Keratinocyte (primary cell): ENCODE measurements around the gene RHBDF1. TPM values are rescaled to one million over a fixed set of nuclear protein-coding genes. Genes with fewer than 3 reads are reported as not detected.

Experiments used
- DNase-seq: peaks from one replicate; pipeline ENCODE4 v3.0.0-alpha.2; 2011; ENCODE audit warnings: low read depth, missing footprints, low spot score
- FAIRE-seq: peaks from 2 replicates; lab custom pipeline; 2011; peaks lifted over from hg19 to GRCh38; lab: Jason Lieb, UNC
- H2AFZ ChIP-seq: 2 replicates; pipeline ENCODE4 v1.6.0; 2012; ENCODE audit warnings: low read length, control low read depth, inconsistent platforms; ENCODE audit not compliant: control insufficient read depth
- H3K27ac ChIP-seq: 2 replicates; pipeline ENCODE4 v1.5.1; 2011; ENCODE audit warnings: low read length; ENCODE audit not compliant: control insufficient read depth, insufficient read depth
- H3K27me3 ChIP-seq: 3 replicates; pipeline ENCODE4 v1.6.0; 2011; ENCODE audit warnings: low read length; ENCODE audit not compliant: control insufficient read depth, insufficient read depth; ENCODE audit errors: extremely low read depth
- H3K36me3 ChIP-seq, 2 experiments: 2 replicates in 1 of 2; 3 replicates in 1 of 2; pipeline ENCODE4 v1.5.1; 2011; ENCODE audit warnings: low read length in 2 of 2, mild to moderate bottlenecking in 1 of 2; ENCODE audit not compliant: control insufficient read depth in 2 of 2, insufficient read depth in 2 of 2; ENCODE audit errors: extremely low read depth in 1 of 2
- H3K4me1 ChIP-seq: 3 replicates; pipeline ENCODE4 v1.5.1; 2011; ENCODE audit warnings: low read length; ENCODE audit not compliant: control insufficient read depth, insufficient read depth; ENCODE audit errors: extremely low read depth
- H3K4me2 ChIP-seq: 3 replicates; pipeline ENCODE4 v1.6.0; 2011; ENCODE audit warnings: low read depth, low read length; ENCODE audit not compliant: control insufficient read depth, insufficient read depth; ENCODE audit errors: extremely low read depth
- H3K4me3 ChIP-seq, 3 experiments: fragments of 200-600 bp in 1 of 3; sonication (generic) in 1 of 3; 2 replicates in 2 of 3; 3 replicates in 1 of 3; pipeline ENCODE4 v1.5.1; 2011 to 2016; ENCODE audit warnings: low read length in 3 of 3, mild to moderate bottlenecking in 3 of 3, control low read depth in 2 of 3, inconsistent platforms in 1 of 3, low read depth in 1 of 3, mixed read lengths in 1 of 3, mixed run types in 1 of 3, moderate library complexity in 1 of 3; ENCODE audit not compliant: control insufficient read depth in 2 of 3, insufficient read depth in 2 of 3; ENCODE audit errors: extremely low read depth in 1 of 3
- H3K79me2 ChIP-seq: 2 replicates; pipeline ENCODE4 v1.6.0; 2012; ENCODE audit warnings: low read length; ENCODE audit not compliant: control insufficient read depth, insufficient read depth
- H3K9ac ChIP-seq: 3 replicates; pipeline ENCODE4 v1.6.0; 2011; ENCODE audit warnings: low read length; ENCODE audit not compliant: control insufficient read depth, insufficient read depth; ENCODE audit errors: extremely low read depth
- H3K9me1 ChIP-seq: 3 replicates; pipeline ENCODE4 v1.6.0; 2011; ENCODE audit warnings: low read length; ENCODE audit not compliant: control insufficient read depth, insufficient read depth; ENCODE audit errors: extremely low read depth
- H3K9me3 ChIP-seq: 2 replicates; pipeline ENCODE4 v1.5.1; 2012; ENCODE audit warnings: low read depth, low read length; ENCODE audit not compliant: control insufficient read depth
- H4K20me1 ChIP-seq: 3 replicates; pipeline ENCODE4 v1.6.0; 2011; ENCODE audit warnings: low read length; ENCODE audit not compliant: control insufficient read depth, insufficient read depth; ENCODE audit errors: extremely low read depth
- CTCF ChIP-seq, 3 experiments: IDR thresholded peaks in 1 of 3; conservative IDR thresholded peaks in 1 of 3; optimal IDR thresholded peaks in 1 of 3; 2 replicates in 2 of 3; 3 replicates in 1 of 3; pipeline versions ENCODE3 to v1.5.1; 2011; ENCODE audit warnings: low read length in 3 of 3, mild to moderate bottlenecking in 3 of 3, moderate library complexity in 2 of 3, control low read depth in 1 of 3, inconsistent platforms in 1 of 3; ENCODE audit not compliant: insufficient read depth in 2 of 3; ENCODE audit errors: extremely low read depth in 1 of 3
- EZH2 ChIP-seq: IDR thresholded peaks from one replicate; pipeline ENCODE4 v1.6.1; 2012; ENCODE audit warnings: inconsistent platforms, mild to moderate bottlenecking, low read length, moderate library complexity
- dilution Hi-C: fragments of 300-500 bp; cut with MboI; formaldehyde crosslinking; loops from one replicate; pipeline ENCODE4 v1.7.0; 2020; ENCODE audit warnings: low sequenced_read_pairs; ENCODE audit not compliant: extremely low pct_ligation_motif_present
- polyA plus RNA-seq, 5 experiments: library from polyadenylated mRNA; depleted of rRNA in 3 of 5; stranded (reverse) in 3 of 5; stranded (forward) in 1 of 5; unstranded in 1 of 5; fragments of >200 nt; gene quantifications; 1 replicate in 1 of 5; 2 replicates in 3 of 5; 3 replicates in 1 of 5; pipeline versions ENCODE4 v1.2.1 to v1.2.3, GENCODE V29; 2011 to 2012; ENCODE audit warnings: missing spikeins in 2 of 5, low read depth in 1 of 5, low replicate concordance in 1 of 5

RHBDF1 gene
- polyA plus RNA-seq, 1 donor (not counting 4 experiments of a cell fraction or from before 2014, with no cell fraction given), result 20.4 TPM

GRCh38 chr16:53346-54236 lies 18.8 kb downstream of the RHBDF1 start, which contains the start of the genes POLR3K and SNRNP25:
POLR3K (minus strand) TSS chr16:53608; CDS start chr16:53586, 22 bp downstream.
SNRNP25 (plus strand) TSS chr16:53828; CDS start chr16:54017, 189 bp downstream.
- Histone ChIP-seq H3K9me3 (no peaks in the 10 kb centered on the region), H3K4me3 (peak within 1 kb of the TSS; percentile 87 to 91 (median 91)), H3K4me1 (peaks cover 7% of the 10 kb centered on the region), H3K4me2 (peak within 1 kb of the TSS; percentile 85), H3K36me3 (peaks cover 19 to 30% of the 10 kb centered on the region in 2 experiments), H4K20me1 (no peaks in the 10 kb centered on the region), H2AFZ (peak within 1 kb of the TSS; percentile 95), H3K9ac (peak within 1 kb of the TSS; percentile 77), H3K27ac (peak within 1 kb of the TSS; percentile 56), H3K9me1 (no peaks in the 10 kb centered on the region), H3K27me3 (no peaks in the 10 kb centered on the region), H3K79me2 (peaks cover 32% of the 10 kb centered on the region)
- dilution Hi-C loops, result no loop called here
- TF ChIP-seq CTCF (optimal IDR thresholded peaks at IDR 0.05 in 1 of 3, IDR thresholded peaks at IDR 0.05 in 1 of 3, conservative IDR thresholded peaks at IDR 0.05 in 1 of 3; ENCODE audit: extremely low read depth in 1 of 3, insufficient read depth in 2 of 3, low read length in 3 of 3), result no peak
- no peak for TF ChIP-seq EZH2
- DNase-seq (peak; percentile 87), FAIRE-seq (peak; percentile 29)

- Histone ChIP-seq H3K9ac (no peak overlapping the region), H3K9me1 (no peaks in the 10 kb centered on the region), H3K79me2 (peaks cover 37% of the 10 kb centered on the region), H3K27ac (no peak overlapping the region), H3K4me2 (no peak overlapping the region), H3K27me3 (no peaks in the 10 kb centered on the region), H4K20me1 (peaks cover 2% of the 10 kb centered on the region), H2AFZ (no peak overlapping the region), H3K9me3 (no peaks in the 10 kb centered on the region), H3K4me3 (no peak overlapping the region), H3K4me1 (peaks cover 7% of the 10 kb centered on the region), H3K36me3 (peaks cover 6 to 23% of the 10 kb centered on the region in 2 experiments)
- no peak for TF ChIP-seq CTCF (optimal IDR thresholded peaks at IDR 0.05 in 1 of 3, IDR thresholded peaks at IDR 0.05 in 1 of 3, conservative IDR thresholded peaks at IDR 0.05 in 1 of 3; ENCODE audit: extremely low read depth in 1 of 3, insufficient read depth in 2 of 3, low read length in 3 of 3)
- no peak for TF ChIP-seq EZH2
- FAIRE-seq, result no peak
- dilution Hi-C loops, result no loop called here
- no peak for DNase-seq
Measured at GRCh38 chr16:50769-51591, 21.5 kb downstream of the RHBDF1 start.
